Tibial nerve (tissue), 4 donors: Measurements from ENCODE around the gene PRKAG2.

Experiments used
- EP300 ChIP-seq, 2 donors: sonication (generic); formaldehyde crosslinking; IDR thresholded peaks; one replicate each; pipeline ENCODE4 v1.6.1; 2017; ENCODE audit warnings: antibody characterized with exemption in 2 of 2, mild to moderate bottlenecking in 1 of 2
- POLR2A ChIP-seq, 2 donors: fragments of 450-650 bp; IDR thresholded peaks; one replicate each; pipeline ENCODE4 v1.6.1; 2017; ENCODE audit warnings: antibody characterized with exemption in 2 of 2, mild to moderate bottlenecking in 2 of 2, moderate library complexity in 2 of 2
- TF ChIP-seq, protein P1 (sequence below), 5 experiments: fragments of 200-600 bp in 3 of 5; fragments of 450-650 bp in 2 of 5; sonication (generic) in 3 of 5; IDR thresholded peaks; one replicate each; pipeline ENCODE4 v1.5.1; 2016 to 2019; ENCODE audit warnings: antibody characterized with exemption in 5 of 5, mild to moderate bottlenecking in 3 of 5, moderate library complexity in 2 of 5

DNA sequence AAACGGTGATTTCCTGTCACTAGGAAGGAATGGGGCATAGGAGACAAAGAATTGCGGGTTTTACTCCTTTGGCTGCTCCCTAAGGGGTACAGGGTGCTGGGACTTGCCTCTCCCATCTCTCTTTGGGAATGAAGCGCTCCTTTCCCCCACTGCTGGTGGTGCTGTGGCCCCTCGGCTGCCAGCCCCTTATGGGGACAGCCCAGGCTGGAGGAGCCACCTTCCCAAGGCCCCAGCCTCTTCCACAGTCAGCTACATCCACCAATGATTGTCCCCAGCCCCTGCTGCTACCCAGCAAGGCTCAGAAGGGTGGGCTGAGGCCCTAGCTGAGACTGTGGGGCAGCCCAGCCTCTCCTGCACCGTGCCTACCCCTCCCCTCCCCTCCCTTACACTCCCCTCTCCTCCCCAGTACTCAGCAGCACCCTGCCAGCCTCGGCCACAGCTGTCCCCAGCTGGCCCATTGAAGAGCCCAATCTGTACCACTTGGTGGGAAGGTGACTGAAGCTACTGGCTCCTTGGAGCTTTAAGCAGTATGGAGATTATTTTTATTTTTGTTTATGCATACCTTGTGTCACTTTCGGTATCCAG is 19.0 kb downstream of the PRKAG2 start:
- TF ChIP-seq, protein P1, sequence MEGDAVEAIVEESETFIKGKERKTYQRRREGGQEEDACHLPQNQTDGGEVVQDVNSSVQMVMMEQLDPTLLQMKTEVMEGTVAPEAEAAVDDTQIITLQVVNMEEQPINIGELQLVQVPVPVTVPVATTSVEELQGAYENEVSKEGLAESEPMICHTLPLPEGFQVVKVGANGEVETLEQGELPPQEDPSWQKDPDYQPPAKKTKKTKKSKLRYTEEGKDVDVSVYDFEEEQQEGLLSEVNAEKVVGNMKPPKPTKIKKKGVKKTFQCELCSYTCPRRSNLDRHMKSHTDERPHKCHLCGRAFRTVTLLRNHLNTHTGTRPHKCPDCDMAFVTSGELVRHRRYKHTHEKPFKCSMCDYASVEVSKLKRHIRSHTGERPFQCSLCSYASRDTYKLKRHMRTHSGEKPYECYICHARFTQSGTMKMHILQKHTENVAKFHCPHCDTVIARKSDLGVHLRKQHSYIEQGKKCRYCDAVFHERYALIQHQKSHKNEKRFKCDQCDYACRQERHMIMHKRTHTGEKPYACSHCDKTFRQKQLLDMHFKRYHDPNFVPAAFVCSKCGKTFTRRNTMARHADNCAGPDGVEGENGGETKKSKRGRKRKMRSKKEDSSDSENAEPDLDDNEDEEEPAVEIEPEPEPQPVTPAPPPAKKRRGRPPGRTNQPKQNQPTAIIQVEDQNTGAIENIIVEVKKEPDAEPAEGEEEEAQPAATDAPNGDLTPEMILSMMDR (IDR thresholded peaks at IDR 0.05): no peak
- TF ChIP-seq EP300 (IDR thresholded peaks at IDR 0.05) (no peak), POLR2A (IDR thresholded peaks at IDR 0.05) (no peak)
